Germinal center (tissue), 1 donor: ENCODE results near the gene SCNN1B.
A peak's percentile ranks its signal among the peaks of the same experiment; 100 is the strongest.
"Not testable (repeated sequence)": the region's sequence is repeated elsewhere in the genome, so short reads cannot be mapped to it uniquely, and the experiment has no call there.

Source experiments
- DNase-seq: peaks from one replicate; pipeline ENCODE4 v3.0.0; 2012; ENCODE audit warnings: mixed read lengths, low spot score

SCNN1B gene, protein sequence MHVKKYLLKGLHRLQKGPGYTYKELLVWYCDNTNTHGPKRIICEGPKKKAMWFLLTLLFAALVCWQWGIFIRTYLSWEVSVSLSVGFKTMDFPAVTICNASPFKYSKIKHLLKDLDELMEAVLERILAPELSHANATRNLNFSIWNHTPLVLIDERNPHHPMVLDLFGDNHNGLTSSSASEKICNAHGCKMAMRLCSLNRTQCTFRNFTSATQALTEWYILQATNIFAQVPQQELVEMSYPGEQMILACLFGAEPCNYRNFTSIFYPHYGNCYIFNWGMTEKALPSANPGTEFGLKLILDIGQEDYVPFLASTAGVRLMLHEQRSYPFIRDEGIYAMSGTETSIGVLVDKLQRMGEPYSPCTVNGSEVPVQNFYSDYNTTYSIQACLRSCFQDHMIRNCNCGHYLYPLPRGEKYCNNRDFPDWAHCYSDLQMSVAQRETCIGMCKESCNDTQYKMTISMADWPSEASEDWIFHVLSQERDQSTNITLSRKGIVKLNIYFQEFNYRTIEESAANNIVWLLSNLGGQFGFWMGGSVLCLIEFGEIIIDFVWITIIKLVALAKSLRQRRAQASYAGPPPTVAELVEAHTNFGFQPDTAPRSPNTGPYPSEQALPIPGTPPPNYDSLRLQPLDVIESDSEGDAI

DNA sequence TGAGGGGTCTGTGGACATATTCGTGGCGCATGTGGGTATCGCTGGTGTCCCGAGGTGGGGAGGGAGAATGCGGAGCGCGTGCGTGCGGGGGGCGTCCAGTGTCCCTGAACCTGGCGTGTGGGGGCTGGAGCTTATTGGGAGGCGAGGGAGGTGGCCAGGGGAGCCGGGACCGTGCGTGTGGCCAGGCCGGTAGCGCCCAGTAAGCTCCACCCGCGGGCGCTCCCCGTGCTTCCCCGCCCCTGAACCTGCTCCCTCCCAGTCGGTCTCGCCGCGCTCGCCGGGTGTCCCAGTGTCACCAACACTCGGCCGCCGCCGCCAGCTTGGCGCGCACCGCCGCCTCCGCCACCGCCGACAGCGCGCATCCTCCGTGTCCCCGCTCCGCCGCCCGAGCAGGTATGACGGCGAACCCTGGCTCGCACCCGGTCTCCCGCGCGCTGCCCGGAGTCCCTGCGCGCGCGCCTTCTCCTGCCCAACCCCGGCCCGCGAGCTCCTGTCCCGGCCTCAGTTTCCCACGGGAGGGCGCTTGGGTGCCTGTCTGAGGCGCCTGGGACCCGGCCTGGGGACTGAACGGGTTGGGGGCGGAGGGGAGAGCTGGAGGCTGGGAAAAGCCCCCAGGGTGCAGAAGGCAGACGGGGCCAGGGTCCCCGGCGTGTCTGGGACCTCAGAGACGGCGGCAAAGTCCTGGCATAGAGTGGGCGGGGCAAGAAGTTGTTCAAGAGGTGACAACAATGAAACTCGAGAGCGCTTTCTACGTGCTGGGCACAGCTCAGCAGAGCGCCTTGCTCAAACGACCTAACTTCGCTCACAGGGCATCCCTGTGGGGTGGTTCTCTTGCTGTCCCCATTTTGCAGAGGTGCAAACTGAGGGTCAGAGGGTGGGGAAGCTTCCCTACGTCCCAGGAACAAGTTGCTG, at the start of gene SCNN1B:
Gene SCNN1B, plus strand, starts transcription at position 258 of the 912 bp plus-strand sequence. CDS start 46,298 bp downstream, outside the sequence.
- peak; percentile 33 for DNase-seq

DNA sequence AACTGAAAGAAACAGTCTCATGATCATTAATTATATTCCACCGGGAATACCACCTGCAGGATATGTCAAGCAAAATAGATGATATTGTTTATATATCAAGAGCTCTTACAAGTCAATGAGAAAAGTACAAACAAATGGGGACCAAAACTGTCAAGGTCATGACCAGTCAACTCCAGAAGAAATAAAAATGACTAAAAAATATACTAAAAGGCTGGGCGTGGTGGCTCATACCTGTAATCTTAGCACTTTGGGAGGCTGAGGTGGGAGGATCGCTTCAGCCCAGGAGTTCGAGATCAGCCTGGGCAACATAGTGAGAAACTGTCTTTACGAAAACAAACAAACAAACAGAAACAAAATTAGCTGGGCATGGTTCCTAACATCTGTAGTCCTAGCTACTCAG, 49.8 kb upstream of the SCNN1B start:
- DNase-seq: no peak

DNA sequence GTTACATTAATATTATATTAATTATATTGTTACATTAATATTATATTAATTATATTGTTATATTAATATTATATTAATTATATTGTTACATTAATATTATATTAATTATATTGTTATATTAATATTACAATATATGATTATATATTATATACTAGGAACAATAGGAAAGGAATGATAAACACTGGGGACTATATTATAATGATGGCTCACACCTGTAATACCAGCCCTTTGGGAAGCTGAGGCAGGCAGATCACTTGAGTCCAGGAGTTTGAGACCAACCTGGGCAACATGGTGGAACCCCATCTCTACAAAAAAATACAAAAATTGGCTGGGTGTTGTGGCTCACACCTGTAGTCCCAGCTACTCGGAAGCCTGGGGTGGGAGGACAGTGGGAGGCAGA, 48.5 kb upstream of the SCNN1B start:
- not testable (repeated sequence) for DNase-seq

DNA sequence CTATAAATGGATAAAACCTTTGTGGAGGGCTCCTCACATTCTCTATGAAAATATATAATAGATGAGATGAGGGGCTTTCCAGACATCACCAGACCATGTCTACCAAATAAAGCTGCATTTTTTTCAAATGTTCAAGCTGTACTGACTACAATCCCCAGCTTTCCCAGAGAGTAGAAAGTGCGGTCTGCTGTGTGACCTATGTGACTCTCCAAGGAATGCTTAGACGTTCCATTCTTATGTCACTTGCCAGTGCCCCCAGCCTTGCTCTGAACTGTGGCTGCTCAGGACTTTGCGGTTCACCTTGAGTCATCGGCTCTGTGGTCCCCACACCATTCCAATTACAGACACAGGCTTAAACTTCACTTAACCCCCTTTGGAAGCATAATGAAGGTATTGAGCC, 47.8 kb upstream of the SCNN1B start:
- no peak for DNase-seq

DNA sequence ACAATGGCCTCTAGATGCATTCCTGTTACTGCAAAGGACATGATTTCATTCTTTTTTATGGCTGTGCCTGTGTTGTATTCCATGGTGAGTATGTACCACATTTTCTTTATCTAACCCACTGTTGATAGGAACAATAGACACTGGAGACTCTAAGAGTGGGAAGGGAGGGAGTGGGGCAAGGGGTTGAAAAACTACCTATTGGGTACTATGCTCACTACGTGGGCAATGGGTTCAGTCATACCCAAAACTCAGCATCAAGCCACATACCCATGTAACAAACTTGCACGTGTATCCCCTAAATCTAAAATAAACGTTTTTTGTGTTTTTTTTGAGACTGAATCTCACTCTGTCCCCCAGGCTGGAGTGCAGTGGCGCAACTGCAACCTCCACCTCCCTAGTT, 47.1 kb upstream of the SCNN1B start:
- DNase-seq: no peak

DNA sequence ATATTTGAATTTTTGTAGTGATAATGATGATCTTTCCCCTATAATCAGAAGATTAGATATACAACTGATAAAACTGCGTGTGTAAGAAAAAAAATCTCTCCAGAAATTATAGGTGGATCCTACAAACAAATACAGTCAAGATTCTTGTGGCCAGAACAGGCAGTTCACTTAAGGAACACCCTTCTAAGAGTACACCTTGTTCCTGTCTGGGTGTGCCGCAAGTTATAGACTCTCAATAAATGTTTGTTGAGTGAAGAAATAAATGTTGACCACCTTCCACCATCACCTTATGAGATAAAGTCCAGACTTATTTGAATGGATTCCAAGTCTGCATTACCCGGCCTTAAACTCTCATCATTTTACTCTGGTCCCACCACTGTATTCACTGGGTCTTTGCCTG, 45.7 kb upstream of the SCNN1B start:
- DNase-seq: no peak

DNA sequence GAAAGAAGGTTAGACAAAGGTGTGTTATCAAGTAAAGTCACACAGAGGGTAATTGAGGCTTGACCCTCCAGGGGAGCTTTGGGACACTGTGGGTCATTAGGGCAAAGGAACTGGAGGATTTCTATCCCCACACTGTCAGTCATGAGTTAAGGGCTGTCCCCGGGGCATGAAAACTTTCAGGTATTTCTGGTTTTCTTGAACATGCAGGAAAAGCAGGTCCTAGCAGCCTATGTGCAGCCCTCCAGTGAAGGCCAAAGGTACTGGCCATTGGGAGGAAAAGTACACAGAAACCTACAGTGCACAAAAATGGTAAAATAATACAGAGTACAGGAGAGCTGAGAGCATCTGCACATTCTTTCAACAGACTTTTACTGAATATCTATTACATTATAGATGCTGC, 44.4 kb upstream of the SCNN1B start:
- no peak for DNase-seq

DNA sequence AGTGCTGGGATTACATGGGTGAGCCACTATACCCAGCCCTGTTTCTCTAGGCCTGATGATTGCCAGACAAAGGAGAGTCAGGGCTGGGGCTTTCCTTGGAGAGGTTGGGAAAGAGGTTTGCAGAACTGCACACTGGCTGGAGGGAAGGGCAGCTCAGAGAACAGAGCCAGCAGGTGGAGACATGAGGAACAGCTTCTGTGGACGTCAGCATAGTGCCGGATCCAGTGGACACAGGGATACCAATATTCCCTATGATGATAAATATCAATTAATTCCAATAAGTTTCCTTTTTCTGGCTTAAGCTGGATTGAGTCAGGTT, 43.2 kb upstream of the SCNN1B start:
- DNase-seq: no peak

DNA sequence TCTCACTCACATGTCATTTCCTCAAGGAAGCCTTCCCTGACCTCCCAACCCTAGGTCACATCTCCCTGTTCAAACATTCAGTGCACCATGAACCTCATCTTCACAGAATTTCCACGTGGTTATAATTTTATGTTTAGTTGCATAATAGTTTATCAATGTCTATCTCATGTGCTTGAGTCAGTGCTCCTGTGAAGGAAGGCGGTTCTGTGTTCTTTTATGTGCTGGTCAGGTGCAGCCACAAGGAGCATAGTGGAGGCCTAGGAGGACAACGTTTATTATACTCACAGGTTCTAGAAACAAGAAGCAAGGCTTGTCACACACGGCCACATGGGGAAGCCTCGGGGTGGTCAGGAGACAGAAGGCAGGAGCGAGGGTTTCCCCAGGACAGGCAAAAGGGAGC, 34.5 kb upstream of the SCNN1B start:
- DNase-seq: no peak

DNA sequence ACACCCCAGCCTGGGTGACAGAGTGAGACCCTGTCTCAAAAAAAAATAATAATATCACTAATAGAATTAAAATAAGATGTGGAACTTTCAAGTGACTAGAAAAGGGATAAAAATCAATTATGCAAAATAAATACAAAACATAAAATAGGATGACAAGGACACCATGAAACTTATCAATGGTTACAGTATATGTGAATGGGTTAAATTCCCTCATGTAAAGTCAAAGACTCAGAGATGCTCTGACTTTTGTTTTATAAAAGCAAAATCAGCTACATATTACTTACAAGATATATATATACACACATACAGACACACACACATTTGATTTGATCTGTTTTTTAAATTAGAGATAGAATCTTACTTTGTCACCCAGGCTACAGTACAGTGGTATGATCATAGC, 33.5 kb upstream of the SCNN1B start:
- no peak for DNase-seq

DNA sequence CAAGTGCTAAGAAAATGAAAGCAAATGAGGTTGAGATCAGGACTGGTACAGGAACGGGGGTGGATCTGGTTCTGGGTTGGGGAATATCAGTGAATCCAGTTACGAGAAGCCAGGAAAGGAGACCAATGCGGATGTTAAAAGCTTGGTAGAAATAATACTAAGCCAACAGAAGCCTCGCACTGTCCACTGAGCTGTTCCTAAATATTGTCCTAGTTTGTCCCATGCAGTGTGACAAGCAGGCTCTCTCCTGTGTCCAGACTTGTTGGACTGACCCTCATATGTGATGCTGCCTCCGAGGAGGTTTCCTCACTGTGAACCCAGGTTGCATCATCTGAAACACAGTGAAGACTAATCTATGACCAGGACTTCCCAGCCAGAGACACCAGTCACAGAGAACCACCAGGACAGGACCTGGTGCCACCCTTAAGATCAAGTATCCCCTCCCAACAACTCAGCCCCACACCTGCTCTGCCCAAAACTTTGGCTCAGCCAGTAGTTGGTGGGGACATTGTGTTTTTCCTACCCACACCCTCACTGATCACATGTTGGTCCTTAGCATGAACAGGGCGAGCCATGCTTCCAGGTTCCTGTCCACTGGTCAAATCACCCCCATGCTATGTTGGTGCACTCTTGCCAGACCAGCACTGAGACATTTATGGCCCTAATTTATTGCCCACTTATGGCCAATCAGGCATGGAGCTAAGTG, 32.7 kb upstream of the SCNN1B start:
- DNase-seq: no peak

DNA sequence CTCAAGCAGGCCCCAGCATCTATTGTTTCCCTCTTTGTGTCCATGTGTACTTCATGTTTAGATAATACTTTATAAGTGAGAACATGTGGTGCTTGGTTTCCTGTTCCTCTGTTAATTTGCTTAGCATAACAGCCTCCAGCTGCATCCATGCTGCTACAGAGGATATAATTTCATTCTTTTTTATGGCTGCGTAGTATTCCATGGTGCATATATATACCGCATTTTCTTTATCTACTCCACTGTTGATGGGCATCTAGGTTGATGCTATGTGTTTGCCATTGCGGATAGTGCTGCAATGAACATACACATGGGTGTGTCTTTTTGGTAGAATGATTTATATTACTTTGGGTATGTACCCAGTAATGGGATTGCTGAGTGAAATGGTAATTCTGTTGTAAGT, 31.4 kb upstream of the SCNN1B start:
- DNase-seq: no peak

DNA sequence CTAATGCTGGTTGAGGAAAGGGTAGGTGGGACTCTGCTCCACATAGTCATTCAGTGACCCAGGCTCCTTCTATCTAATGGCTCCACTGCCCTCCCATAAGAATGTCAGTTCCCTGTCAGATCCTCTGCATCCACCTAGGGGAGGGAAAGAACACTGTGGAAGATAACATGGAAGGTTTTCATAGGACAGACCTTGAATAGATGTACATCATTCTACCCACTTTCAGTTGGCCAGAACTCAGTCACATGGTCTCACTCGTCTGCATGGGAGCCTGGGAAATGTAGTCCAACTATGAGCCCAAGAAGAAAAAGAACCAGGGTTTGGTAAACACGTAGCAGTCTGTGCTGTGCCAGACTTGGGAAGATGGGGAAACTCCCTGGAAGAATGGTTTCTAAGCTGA, 27.1 kb upstream of the SCNN1B start:
- DNase-seq: no peak

DNA sequence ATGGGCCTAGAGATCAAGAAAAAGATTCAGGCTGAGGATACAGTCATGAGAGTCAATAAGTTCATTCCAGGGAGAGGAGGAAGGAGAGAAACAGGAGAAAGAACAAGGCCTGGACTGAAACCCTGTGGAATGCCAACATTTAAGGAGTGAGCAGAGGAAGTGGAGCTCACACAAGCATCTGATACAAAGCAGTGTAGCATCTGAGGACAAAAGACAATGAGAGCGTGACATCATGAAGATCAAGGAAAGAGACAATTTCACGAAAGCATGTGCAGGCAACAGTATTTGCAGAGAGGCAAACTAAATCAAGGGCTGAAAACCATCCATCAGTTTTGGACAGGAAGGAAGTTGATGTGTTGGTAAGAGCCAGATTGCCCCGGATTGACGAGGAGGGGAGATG, 25.3 kb upstream of the SCNN1B start:
- DNase-seq: no peak

DNA sequence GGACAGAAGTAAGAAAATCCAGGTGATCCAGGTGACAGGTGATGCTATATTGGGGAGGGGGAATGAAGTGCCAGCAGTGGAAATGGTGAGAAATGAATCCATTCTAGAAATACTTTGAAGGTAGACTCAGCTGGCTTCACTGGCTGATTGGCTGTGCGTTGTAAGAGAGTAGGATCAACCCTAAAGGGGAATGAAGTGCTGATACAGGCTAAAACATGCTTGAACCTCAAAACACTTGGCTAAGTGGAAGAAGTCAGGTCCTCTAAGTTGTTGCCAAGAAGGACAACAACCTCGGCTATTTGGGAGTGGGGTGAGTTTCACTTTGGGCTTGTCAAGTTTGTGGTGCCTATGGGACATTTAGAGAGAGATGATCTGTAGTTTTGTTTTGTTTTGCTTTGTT, 24.1 kb upstream of the SCNN1B start:
- no peak for DNase-seq

DNA sequence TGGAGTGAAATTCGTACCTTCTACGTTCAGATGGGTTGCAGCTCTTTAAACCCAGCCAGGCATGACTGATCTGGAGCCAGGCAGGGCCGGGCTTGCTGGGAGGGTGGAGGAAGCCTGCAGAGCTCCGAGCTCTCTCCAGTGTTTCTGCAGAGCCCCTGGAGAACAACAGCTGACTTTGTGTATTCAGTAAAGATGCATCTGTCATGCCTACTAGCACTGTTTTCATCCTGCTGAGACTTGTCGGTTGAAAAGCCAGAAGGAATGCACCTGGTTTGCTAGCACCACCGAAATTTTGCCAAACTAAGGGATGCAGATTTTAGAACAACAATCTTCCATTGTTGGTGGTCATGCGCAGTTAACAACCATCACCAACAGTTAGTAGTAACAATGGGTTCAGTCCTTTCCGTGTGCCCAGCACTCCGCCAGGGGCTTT, 22.4 kb upstream of the SCNN1B start:
- DNase-seq: no peak

DNA sequence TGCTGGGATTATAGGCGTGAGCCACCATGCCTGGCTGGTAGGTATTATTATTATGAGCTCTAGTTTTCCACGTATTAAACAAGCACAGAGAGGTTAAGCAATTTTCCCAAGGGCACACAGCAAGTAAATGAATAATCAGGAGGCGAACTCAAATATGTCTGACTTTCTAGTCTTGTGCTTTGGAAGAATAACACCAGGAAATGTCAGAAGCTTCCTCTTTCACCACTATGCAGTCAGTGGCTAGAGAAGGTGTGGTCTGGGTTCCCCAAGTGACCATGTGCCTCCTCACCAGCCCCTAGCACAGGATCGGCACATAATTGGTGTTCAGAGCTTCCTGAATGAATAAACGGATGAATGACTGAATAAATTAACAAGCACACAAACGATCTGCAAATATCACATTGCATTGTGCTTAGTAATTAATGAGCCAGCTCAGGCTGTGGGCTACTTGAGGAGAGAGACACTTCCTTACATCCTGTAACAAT, 21.6 kb upstream of the SCNN1B start:
- DNase-seq: no peak

DNA sequence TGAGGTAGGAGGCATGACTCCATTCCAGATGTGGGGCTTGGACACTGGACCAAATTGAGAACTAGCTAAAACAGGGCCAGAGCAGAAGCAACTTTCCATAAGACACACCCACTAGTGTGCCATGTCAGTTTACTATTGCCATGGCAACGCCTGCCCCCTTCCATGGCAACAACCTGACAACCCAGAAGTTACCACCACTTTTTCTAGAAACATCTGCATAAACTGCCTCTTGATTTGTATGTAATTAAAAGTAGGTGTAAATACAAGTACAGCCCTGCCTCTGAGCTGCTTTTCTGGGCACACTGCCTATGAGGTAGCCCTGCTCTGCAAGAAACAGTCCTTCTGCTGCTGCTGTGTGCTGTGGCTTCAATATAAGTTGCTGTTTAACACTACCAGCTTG, 19.5 kb upstream of the SCNN1B start:
- no peak for DNase-seq

DNA sequence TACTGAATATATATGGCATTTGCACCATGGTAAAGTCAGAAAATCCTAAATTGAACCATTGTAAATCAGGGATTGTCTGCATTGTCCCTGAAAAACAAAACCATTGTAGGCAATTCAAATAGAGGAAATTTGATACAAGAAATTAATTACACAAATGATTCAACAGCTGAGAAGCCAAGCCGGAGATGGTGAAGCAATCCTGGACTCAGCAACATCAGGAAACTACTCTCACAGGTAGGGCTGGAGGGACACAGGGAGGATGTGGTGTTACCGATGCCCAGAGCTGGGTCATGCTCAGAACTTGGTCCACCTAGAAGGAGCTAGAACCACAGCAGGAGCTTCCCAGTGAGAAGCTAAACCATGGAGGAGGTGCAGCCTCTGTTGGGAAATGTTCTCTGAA, 18.5 kb upstream of the SCNN1B start:
- no peak for DNase-seq

DNA sequence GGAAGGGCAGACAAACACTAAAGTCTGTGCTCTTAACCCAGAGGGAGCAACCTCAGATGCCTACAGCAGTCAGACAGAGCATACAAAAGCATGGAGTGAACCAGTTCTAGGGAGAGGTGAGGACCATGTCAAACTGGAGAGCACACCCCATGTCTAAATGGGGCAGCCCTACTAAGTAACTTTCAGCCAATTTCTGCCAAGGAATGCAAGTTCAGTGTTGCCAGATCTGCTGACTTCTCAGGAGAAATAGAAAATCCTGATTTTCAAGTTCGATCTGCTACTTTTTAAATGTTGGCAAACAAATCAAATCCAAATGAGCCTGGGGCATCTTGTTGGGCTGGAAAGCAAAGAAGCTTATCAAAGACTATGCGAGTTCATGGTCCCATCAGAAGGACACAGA, 17.5 kb upstream of the SCNN1B start:
- no peak for DNase-seq

DNA sequence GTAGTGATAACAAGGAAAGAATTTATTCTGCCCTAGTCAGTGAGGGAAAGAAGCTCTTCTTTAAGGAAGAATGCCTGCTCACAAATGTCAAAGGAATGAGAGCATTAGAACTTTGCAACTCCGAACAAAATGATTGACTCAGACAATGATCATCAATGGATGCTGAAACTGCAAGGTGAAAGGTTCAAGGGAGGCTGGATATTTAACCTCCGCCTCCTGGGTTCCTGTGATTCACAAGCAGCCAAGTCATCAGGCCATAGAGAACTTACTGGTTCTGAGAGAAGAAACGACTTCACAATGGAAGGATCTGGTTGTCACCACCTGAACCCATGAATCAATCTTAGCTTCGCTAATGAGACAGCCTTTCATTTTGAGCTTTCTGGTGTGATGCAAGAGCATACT, 16.0 kb upstream of the SCNN1B start:
- DNase-seq: no peak

DNA sequence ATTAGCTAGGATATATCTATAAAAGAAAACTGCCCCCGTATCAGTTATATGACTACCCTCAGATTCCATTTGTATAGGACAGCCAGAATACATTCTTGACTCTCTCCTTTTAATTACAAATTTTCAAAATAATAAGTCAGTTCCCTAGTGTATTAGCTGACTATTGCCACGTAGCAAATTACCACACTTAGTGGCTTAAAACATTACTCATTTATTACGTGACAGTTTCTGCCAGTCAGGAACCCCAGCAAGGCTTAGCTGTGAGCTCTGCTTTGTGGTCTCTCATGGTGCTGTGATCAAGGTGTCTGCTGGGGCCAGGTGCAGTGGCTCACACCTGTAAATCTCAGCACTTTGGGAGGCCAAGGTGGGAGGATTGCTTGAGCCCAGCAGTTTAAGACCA, 13.9 kb upstream of the SCNN1B start:
- no peak for DNase-seq
